ENCODE data around the gene ACSM6.

Gene ACSM6

DNA sequence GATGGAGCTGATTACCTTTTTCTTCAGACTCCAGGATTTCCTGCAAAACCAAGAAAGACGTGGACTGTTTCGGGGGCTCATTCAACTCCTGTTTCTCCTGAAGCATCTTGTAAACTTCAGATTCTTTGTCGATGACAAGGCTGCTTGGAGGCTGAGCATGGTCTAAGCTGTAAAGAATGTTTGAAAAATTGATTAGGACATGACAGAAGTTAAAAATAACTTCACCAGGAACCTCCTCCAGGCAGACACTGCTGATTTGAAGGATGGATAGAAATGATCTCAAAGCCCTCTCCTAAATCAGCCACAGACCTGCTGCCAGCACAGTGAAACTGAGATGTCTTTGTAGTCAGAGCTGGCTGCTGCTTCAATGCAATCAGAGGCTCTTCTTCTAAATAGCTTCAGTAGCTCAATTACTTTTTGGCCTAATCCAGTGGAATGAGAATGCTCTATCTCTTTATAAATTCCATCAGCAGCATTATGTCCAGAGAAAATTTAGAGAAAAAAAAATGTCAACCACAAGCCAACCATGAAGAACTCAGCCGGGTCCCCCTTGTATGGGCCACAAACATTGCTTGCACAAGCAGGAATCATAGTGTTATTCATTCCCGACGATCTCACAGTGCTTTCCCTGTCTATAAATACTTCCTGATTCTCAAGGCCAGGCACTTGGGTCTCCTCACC, 53.3 kb downstream of the ACSM6 start:
- no peak for DNase-seq

DNA sequence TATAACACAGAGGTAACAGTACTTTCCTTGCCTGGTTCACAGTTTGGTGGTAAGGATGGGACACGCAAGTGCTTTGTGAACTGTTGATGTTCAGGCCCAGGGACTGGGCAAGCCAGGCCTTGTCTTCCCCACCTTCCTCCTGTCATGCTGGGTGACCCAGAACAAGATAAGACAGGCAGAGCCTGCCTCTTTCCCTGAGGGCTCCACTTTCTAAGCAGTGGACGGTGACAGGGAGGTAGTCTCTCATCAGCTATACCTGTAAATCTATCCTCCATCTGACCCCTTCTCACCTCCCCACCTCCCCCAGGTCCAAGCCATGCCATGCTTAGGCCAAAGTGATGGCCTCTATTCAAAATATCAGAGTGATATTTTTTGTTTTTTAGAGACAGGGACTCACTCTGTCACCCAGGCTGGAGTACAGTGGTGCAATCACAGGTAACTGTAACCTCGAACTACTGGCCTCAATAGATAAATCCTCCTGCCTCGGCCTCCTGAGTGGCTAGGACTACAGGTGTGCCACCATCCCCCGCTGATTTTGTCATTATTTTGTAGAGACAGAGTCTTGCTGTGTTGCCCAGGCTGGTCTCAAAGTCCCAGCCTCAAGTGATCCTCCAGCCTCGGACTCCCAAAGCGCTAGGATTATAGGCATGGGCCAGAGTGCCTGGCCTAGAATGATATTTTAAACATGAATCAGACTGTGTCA, 54.0 kb downstream of the ACSM6 start:
- DNase-seq, result no peak

DNA sequence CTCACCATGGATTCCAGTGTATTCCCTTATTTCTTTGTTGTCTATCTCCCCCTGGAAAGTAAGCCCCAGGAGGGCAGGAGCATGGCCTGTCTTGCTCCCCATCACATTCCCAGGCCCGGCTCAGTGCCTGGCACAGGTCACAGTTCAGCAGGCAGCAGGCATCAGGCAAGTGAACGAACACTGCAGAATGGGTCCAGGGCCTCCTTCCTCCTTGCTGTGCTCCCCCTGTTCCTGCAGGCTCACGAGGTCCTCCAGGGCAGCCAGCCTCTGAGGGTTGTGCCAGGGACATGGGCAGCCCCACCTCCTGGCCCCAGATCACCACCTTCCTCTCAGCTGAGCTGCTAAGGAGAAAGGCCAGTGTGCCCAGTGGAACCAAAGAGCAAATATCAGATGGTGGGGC, 55.0 kb downstream of the ACSM6 start:
- no peak for DNase-seq

DNA sequence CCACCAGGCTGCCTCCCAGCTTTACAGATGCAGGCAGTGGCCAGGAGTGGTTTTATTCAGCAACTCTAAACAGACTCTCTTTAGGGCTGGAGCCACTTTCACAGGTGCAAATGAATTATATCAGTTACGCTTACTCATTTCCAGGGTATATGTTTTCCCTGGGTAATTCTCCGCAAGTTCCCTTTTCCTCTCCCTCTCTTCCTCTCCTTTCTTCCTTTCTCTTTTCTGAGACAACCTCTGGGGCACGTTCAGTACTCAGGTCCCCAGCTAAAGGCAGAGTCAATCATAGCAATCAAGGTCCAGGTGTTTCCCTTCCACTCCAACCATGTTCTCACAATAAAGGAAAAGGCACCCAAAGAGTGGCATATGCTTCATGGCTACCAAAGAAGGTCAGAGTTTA, 55.4 kb downstream of the ACSM6 start:
- no peak for DNase-seq

DNA sequence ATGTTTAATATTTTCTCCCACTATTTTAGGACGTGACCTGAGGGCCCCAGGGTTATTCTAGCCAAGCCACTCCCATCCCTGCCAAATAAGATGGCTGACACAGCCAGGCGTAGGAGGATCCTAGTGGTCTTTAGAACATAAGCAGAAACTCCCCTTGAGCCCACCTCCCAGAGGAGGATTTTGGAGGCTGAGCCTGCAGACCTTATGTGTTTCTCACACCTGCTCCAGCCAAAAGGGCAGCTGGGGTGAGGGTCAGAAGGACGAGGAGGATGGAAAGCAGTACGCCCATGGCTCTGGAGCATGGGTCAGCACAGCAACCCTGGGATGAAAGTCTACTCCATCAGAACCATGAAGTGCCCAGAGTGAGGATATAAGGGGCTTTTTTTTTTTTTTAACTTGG, 56.8 kb downstream of the ACSM6 start:
- DNase-seq, result no peak

DNA sequence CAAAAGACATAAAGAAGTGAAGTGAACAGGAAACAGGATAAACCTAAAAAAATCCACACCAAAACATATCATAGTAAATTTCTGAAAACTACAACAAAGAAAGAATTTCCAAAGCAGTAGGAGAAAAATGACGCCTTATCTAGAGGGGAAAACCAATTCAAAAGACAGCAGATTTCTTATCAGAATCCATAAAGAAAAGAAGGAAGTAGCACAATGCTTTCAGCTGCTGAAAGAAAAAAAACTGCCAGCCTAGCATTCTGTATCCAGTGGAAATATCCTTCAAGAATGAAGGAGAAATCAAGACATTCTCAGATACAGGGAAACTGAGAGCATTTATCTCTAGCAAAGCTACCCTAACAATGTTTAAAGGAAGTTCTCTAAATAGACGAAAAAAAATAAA, 59.0 kb downstream of the ACSM6 start:
- DNase-seq, result no peak

DNA sequence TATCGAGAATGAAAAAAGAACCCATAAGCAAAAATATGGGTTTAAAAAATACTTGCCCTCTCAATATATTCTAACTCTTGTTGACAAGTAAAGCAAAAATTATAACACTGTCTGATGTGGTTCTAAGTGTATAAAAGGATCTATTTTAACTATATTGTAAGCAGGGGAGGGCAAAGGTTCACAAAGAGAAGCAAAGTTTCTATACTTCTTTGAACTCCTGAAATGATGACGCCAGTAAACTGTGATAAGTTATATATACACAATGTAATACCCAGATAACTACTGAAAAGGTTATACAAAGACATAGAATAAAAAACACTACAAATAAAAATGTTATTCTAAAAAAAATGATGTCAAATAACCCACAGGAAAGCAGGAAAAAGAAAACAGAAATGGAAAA, 59.6 kb downstream of the ACSM6 start:
- no peak for DNase-seq

DNA sequence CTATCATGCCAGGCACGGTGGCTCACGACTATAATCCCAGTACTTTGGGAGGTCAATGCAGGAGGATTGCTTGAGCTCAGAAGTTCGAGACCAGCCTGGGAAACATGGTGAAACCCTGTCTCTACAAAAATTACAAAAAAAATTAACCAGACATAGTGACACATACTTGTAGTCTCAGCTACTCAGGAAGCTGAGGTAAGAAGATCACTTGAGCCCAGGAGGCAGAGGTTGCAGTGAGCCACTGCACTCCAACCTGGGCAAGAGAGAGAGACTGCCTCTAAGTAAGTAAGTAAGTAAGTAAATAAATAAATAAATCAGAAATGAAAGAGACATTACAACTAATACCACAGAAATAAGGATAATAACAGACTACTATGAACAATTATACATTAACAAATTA, 60.6 kb downstream of the ACSM6 start:
- DNase-seq, result no peak

DNA sequence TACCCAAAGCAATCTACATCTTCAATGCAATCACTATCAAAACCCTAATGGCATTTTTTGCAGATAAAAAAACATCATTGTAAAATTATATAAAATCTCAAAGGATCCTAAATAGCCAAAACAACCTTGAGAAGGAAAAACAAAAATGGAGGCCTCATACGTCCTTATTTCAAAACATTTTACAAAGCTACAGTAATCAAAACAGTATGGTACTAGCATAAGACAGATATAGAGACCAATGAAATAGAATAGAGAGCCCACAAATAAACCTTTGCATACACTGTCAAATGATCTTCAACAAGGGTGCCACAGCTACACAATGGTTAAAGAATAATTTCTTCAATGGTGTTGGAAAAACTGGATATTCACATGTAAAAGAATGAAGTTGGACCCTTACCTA, 62.2 kb downstream of the ACSM6 start:
- no peak for DNase-seq

DNA sequence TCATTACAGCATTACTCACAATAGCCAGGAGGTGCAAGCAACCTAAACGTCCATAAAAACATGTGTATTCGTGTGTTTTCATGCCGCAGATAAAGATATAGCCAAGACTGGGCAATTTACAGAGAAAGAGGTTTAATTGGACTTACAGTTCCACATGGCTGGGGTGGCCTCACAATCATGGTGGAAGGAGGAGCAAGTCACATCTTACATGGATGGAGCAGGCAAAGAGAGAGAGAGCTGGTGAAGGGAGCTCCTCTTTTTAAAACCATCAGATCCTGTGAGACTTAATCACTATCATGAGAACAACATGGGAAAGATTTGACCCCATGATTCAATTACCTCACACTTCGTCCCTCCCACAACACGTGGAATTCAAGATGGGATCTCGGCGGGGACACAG, 63.8 kb downstream of the ACSM6 start:
- DNase-seq, result no peak

DNA sequence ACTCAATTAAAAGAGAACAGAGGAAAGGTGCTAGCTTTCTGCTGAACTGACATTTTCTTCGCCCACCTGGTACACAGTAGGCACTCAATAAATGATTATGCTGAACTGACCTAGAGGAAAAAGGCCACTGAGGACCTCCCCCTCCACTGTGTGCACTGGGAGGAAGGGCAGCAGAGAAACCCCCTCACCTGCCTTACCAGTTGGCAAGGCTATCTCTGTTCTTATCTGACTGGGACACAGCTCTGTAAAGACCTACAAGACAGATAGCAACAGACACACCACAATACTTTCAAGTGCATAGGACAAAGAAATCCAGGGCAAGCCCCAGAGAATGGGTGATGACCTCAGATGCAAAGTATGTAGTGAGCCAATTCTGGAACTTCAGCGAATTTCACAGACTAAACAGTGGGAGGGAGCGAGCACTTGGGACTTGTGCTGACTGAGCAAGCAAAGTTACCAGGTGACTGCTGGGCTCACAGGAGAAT, 66.4 kb downstream of the ACSM6 start:
- DNase-seq, result no peak

DNA sequence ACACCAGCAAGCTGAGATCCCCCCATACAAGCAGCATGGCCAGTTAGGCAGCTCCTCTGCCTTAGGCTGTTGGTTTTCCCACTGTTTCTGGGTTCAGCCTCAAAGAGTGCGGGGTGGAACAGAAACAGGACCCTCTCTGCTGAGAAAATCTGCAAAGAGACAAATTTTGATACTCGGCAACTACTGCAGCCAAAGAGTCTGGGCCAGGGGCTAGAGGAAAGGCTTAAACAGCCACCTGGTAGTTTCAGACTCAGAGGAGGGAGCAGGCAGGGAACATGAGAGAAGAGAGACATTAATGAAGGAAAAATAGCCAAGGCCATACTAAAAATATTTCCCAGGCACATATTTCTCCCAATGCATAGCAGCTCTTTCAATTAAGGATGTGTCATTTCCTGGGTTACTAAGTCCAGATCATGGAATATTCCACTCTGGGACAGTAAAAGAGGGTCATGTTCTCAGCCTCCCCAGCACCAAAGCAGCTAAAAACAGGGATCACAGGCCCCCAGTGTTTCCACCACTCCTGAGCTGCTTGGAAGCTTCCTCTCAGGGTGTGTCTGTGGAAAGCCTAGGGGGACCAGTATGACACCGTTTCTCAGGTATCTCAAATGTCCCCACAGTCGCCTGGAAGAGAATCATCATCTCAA, 67.0 kb downstream of the ACSM6 start:
- DNase-seq, result no peak

DNA sequence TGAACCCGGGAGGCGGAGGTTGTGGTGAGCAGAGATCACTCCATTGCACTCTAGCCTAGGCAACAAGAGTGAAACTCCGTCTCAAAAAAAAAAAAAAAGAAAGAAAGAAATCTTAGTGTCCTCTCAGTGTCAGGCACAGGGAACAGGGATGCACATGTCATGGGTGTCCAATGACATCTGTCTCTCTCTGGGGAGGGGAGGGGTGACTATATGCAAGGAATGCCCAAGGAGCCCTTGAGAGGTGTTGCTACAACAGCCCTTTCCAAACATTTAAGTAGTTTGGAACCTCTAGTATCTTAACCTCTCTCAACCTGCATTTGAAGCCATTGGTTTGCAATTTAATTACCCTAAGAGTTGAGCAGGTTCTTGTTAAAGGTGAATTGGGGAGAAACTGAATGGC, 67.9 kb downstream of the ACSM6 start:
- DNase-seq, result no peak

DNA sequence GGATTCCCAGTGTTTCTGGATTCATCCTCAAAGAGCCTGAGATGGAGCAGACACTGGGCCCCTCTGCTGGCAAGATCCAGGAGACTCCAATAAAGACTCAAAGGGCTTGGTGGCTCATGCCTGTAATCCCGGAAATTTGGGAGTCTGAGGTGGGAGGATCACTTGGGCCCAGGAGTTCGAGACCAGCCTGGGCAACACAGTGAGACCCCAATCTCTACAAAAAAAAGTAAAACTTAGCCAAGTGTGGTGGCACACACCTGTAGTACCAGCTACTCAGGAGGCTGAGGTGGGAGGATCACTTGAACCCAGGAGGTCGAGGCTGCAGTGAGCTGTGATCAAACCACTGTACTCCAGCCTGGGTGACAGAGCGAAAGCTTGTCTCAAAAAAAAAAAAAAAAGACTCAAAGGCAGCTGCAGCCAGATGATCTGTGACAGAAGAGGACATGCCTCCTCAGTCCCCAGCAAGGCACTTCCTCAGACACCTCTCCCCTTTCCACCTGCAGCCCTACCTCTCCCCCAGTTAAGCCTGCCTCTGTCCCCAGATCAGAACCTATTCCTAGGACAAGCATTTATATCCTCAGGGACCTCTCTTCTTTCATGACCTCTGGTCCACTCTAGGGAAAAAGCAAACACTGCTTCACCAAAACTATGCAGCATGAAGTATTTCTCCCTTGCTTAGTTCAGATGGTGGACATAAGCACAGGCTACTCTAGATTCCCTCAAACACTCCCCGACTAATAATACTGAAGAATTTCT, 68.9 kb downstream of the ACSM6 start:
- DNase-seq, result no peak

DNA sequence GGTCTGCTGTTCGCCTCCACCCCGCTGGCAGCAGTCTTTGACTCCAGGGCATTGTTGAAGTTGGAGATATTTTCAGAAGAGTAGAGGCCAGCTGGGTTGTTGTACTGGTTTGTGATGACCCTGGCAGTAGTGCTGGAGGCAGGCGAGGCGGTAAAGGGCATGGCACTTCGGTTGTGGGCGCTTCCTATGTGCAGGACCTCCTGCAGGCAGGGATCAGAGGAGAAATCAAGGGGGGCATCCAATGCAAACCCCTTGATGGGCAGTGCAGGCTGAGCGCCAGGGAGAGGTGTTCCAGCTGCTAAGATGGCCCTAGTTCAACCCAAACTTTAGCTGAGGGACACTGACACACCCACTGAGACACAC, 69.8 kb downstream of the ACSM6 start:
- no peak for DNase-seq

DNA sequence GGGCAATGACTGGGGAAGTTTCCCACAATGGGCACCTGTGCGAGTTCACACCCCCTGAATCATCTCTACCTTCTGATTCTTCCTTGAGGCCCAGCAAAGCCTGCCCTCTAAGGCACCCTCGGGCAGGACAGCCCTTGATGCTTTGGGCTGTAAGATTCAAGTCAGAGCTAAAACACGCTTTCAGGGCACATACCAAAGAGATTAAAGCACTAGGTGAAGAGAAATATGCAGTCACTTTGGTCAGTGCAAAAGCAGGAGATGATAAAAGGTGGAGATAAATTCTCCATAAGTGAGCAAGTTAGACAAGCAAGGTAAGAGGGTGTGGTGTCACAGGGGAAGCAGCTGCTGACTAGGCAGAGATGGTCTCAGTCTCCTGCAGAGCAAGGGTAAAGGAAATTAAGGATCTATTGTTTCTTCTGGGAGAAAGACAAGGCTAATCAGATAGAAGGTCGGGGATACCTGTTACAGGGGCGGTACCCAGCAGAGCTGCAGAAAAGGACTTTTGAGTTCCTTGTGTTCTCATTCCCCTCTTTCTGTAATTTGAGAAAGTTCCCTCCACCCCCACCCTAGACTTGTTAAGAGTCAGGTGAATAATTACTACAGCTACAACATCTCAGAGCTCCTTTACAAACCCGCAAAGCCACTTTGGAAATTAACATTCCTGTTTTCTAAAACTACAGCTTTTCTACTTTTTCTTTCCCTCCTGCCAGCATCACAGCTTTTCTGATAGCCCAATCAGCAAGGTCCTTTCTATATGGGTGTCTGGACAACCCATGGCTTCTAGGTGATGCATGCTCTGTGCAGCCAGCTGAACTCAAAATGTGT, 70.4 kb downstream of the ACSM6 start:
- no peak for DNase-seq

DNA sequence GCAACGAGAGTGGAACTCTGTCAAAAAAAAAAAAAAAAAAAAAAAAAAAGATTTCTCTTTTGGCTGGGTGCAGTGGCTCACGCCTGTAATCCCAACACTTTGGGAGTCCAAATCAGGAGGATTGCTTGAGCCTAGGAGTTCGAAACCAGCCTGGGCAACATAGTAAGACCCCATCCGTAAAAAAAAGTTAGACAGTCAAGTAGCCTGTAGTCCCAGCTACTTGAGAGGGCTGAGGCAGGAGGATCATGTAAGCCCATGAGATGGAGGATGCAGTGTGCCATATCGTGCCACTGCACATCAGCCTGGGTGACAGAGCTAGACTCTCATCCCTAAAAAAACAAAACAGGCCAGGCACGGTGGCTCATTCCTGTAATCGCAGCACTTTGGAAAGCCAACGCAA, 71.5 kb downstream of the ACSM6 start:
- no peak for DNase-seq

DNA sequence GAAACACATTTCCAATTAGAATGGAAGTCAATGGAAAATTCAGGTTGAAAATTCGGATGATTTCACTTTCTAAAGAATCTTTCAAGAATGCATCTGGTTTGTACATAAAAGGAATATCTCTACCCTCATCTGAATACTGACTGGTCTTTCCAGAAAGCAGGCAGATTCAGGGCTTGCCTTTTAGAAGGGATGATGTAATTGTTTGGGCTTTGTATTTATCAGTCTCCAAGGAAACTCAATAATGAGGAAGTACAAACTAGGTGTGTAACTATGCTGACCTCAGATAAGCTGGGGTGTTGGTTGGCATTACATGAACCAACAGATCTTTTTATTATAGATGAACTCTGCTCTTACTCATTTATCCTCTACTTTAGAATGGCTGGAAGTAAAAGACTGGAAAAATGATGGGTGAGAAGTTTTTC, 72.6 kb downstream of the ACSM6 start:
- no peak for DNase-seq

DNA sequence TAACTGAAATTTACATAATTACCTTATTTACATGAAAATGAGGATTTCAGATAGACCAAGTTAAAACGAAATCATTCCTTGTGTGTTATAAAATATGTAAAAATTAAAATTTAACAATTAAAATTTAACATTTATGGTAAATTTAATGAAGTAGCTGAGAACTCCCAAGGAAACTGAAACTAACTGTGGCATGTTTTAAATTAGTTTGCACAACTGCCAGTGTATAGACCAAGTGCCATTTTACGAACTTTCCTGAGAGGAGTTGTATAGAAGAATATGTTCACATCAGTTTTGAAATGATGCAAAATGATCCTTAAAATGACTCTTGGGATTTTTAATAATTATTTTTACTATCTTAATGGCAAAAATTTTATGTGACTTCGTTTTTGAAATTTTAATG, 73.2 kb downstream of the ACSM6 start:
- DNase-seq, result no peak

DNA sequence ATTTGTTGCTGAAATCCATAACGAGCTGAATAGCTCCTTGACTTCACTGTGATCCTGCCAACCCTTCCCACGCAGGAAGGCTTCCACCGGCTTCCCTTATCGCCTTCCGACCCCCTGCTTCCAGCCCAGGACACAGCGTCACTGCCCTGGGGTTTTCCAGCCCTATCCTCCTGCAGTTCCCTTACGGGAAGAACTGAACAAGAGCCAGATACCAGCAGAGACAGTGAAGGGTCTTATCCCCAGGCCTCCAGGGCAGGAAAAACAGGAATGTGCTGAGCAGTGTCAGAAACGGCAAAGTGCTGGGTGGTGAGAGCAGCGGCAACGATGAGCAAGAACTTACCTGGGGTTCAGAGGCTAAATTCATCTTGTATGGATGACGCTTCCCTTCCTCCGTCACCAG, 74.4 kb downstream of the ACSM6 start:
- DNase-seq, result no peak

DNA sequence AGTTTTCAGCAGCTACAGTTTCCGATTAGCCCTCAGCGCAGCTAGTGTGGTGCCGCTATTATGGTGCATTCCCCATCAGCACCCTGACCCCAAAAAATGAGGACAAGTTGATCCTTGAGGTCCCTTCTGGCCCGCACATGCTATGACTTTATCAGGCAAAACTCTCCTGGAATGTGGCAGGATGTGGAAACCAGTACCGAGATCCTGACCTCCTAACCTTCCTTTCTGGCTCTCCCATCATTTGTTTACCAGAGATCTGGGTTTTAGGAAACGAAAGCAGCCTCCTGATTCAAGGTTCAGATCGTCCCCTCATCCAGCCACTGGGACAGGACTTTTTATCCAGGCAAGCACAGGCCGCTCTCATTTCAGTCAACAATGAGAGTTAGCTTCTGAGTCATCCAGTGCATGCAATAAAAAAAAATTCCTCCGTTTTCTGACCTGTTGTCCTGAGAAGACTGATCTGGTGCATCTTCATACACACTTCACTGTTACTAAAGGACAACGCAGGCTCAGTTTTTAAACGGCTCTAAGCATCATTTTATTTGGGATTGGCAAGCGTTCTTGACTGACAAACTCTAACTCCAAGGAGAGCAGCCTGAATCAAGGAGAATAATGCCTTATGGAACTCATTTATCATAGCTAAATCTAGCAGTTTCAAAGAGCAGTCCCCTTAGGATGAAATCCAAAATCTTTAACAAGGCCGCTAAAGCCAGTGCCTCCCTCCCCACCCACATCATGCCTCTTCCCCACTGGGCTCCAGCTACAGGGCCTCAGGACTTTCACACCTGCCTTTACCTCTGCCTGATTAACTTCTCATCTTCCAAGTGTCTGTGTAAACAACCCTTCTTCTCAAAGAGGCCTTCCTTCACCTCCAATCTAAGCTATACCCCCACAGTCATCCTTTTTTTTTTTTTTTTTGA, 79.6 kb downstream of the ACSM6 start:
- no peak for DNase-seq
